Epithelial cell of esophagus (primary cell): ENCODE data around the gene GLIS2.

Experiments used
- DNase-seq: peaks from one replicate; pipeline ENCODE4 v3.0.0; 2010; ENCODE audit warnings: low read depth
- H3K4me3 ChIP-seq: 2 replicates; pipeline ENCODE4 v1.5.1; 2011; ENCODE audit warnings: mild to moderate bottlenecking, low read length, control low read depth
- CTCF ChIP-seq: IDR thresholded peaks from 2 replicates; pipeline ENCODE4 v1.5.1; 2011; ENCODE audit warnings: low read depth, mild to moderate bottlenecking, low read length, control low read depth, inconsistent platforms; ENCODE audit not compliant: insufficient read depth; ENCODE audit errors: missing control alignments

GLIS2 gene

DNA sequence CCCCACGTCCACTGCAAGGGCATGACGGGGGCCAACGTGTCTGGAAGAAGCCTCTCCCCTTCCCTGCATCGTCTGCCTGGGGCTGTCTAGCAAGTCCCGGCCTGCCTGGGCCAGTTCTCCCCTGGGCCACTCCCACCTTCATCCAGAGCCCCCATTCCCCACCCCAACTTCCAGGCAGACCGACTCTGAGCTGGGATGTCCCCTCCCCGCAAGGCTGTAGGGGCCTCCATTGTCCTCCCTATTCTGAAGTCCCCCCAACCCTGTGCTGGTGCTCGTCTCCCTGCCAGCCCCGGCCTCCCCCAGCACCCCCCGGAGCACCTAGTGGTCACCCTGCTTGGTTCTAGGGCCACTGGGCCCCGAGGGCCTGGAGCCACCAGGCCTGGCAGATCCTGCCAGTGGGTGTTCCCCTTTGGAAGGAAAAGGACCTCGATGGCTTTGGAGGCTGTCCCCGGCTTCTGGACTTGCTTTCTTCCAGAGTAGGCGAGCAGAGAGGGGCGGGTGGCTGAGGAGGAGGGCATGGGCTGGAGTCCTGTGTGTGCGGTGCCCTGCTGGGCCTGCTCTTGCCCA is 4.8 kb downstream of the GLIS2 start:
- TF ChIP-seq CTCF: no peak

GRCh38 chr16:4321286-4322120 is 5.6 kb downstream of the GLIS2 start:
- no peak for TF ChIP-seq CTCF
- no peak overlapping the region for H3K4me3 ChIP-seq
- no peak for DNase-seq

More for the DNA sequence above, 4.8 kb downstream of the GLIS2 start:
- peak; percentile 61 for DNase-seq
- no peak overlapping the region for H3K4me3 ChIP-seq

- TF ChIP-seq CTCF: no peak
- H3K4me3 ChIP-seq: no peak overlapping the region
- DNase-seq: no peak
These were observed 6.5 kb downstream of the GLIS2 start for GRCh38 chr16:4322121-4323052.

DNA sequence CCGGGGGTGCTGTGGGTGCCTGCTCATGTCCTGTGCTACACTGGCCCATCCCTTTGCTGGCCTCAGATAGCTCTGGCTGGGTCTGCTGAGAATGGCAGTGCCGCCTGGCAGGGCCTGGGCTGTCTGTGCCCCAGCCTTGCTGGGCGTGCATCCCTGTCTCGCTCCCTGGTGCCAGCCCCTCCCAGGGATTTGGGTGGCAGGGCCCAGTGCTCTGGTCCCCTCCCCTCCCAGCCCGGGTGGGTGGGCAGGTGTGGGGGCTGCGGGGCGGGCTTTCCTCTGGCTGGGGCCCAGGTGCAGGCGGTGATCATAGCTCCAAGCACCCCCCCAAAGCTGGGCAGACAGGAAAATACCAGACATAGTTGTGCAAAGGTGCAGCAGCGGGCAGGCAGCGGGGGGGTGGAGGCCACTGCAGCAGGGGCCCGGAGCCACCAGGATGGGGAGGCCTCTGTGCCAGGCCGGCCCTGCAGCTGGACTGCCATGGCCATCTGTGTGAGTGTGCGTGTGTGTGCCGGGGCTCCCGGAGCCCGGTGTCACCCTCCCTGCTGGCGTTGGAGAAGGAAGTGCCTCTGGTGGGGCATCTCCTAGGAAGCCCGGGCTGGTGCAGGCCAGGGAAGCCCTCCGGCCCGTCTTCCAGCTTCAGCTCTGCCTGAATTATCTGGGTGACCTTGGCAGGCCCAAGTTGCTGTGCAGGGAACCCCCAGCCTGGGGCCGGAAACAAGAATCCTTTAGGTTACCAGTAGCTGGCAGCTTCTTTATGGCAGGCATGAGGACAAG is 7.4 kb downstream of the GLIS2 start:
- no peak for TF ChIP-seq CTCF
- no peak for DNase-seq

DNA sequence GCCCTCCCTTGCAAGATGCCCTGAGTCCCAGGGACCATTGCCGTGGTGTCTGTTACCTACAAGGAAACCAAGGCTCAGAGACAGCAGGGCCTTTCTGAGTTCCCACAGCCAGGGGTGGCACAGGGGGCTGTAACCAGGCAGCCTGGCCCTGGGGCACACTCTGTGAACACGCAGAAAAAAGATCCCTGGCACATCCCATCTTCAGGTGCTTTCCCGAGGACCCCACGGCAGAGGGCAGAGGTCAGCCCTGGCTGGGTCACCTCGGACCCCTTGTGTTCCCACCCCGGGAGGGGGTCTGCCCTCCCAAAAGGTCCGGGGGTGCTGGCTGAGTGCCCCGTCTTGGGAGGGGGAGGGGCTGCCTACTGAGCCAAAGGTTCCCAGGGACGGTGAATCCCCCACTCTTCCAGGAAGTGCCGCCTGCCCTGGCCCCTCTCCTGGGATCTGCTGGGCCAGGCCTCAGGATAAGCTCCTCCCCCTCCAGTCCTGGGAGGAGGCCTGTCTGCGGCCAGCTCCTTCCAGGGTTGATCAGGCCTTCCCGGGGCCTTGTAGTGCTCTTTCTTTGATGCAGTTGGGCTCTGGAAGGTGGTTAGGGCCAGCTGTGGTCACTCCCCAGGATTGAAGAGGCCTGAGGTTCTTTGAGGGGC is 8.1 kb downstream of the GLIS2 start:
- DNase-seq: no peak
- no peak for TF ChIP-seq CTCF
- no peak overlapping the region for H3K4me3 ChIP-seq

More for the DNA sequence above, 7.4 kb downstream of the GLIS2 start:
- H3K4me3 ChIP-seq: no peak overlapping the region
